HG02678 (cell line): ENCODE results near the gene ERVK3-1.
"Not testable (repeated sequence)": the region's sequence is repeated elsewhere in the genome, so short reads cannot be mapped to it uniquely, and the experiment has no call there.

Experiments used
- ATAC-seq: cut with Tn5 transposase; IDR thresholded peaks from one replicate; pipeline ENCODE4 v1.9.1; 2021; ENCODE audit warnings: mild to moderate bottlenecking, moderate library complexity; ENCODE audit not compliant: unreplicated experiment

Gene ERVK3-1

GRCh38 chr19:58304255-58304654 is 922 bp upstream of the ERVK3-1 start:
- ATAC-seq = no peak

DNA sequence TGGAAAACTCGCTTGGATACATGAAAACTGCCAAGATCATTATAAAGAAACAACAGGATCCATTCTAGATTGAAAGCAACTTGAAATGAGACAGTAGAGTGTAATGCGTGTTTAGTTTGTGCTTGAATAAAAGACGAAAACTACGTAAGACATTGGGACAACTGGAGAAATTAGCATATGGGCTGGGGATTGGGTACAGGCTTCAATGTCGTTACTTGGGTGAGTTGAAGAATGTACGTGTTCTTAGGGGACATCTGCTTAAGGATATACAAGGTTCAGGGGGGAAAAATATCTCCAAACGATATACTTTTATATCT is 471 bp upstream of the ERVK3-1 start:
- ATAC-seq = no peak

DNA sequence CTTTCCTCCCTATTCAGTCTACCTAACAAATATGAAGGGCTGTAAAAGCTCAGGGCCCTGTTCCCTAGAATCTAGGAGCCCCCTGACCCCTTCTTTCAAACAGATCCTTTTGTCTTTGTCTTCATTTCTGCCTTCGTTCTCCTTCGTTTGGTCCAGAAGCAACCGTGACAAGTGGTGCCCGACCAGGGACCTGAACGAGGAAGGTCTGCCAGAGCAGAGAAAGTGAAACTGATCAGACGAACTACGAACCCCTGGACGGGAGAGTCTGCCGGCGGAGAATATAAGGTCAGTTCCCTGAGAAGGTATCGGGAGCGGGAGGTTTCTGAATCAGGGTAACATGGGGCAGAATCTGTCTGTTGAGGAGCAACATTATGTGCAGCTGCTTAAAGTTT is 751 bp downstream of the ERVK3-1 start:
- no peak for ATAC-seq

DNA sequence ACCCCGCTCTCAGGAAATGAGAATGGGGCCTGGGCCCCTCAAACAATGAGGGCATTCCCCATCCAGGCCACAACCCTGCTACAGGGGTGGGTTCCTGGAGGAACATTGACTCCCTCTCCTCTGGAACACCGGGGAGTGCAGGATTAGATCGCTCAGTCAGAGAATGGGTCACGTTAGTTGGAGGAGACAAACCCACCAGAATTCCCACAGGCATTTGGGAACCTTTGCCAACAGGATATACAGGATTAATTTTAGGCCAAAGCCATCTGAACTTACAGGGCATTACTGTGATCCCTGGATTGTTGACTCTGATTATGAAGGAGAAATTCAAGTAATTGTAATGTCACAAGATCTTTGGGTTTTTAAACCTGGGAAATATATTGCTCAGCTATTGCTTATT is 2.6 kb downstream of the ERVK3-1 start:
- ATAC-seq = no peak

GRCh38 chr19:58310685-58311084 is 5.5 kb downstream of the ERVK3-1 start:
- not testable (repeated sequence) for ATAC-seq

DNA sequence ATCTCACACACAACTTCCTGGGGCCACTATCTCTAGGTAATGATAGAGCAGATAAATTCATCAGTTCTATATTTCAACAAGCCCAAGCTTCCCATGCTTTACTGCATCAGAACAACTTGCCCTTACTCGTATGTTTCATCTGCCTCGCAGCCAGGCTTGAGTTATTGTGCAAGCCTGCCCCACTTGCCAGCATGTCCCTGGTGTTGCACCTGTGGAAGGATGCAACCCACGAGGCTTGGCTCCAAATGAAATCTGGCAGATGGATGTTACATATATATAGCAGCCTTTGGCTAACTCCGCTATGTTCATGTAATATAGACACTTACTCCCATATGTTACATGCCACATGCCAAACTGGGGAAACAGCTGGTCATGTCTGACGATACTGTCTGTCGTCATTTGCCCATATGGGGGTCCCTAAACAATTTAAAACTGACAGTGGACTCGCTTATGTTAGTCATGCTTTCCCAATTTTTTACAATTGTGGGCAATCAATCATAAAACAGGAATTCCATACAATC is 6.2 kb downstream of the ERVK3-1 start:
- ATAC-seq = no peak

DNA sequence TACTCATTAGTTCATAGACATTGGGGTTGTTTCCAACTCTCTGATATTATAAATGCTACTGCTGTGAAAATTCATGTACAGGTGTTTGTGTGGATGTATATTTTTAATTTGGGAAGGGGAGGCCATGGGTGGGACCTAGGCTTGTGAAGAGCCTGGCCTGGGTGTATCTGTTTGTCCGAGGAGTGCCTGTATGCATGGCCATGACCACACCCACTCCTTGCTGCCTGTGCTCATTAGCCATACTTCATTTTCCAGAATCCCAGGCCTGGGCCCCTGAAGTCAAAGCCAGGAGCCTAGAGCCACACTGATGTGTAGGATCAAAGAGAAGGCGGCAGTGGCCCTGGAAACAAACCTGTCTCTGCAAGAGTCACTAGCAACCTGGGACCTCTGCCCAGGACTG is 10.4 kb downstream of the ERVK3-1 start:
- ATAC-seq = no peak

DNA sequence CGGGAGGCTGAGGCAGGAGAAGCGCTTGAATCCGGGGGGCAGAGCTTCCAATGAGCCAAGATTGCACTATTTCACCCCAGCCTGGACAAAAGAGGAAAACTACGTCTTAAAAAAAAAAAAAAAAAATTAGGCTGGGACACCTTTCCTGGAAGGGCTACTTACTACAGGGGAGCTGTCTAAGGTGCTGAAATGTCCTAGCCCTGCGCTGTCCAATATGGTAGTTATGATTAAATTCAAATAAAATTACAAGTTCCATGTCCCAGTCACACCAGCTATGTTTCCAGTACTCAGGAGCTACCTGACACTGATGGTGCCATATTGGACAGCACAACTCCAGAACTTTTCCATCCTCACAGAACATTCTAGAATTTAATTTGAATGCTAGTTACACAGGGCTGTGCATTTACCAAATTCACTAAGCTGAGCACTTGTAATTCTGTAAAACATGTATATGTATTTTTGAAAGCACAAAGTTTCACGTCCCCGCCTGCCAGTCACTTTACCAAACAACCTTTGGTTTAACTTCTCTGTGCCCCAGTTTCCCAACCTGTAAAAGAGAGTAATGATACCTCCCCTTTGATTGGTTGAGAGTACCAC is 12.4 kb downstream of the ERVK3-1 start:
- ATAC-seq = no peak

DNA sequence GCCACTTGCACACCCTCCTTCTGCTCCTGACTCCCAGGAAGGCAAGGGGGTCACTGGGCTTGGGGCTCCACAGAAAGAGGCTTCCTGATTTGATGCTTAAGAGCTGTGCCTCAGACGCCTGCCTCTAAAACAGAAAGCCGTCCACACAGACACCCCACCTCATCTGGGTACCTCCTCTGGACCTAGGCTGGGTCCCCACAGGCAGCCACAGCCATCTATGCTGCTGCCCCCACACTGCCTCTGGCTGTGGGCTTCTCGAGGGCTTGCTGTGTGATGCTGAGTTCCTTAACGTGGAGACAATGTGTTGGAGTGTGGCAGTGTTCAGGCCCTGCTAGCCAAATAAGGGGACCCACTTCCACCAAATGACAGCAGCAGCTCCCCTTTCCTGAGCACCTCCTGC is 13.1 kb downstream of the ERVK3-1 start:
- no peak for ATAC-seq

DNA sequence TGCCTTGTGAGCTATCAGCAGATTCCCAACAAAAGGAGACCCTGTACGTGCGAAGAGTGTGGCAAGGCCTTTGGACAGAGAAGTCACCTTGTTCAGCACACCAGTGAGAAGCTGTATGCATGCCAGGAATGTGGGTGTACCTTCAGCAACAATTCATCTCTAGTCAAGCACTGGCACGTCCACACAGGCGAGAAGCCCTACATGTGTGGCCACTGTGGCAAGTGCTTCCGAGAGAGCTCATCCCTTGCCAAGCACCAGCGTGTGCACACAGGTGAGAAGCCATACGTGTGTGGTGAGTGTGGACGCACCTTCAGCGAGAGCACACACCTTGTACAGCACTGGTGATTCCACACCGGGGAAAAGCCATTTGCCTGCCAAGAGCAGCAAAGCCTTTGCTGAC is 14.1 kb downstream of the ERVK3-1 start:
- ATAC-seq = no peak

GRCh38 chr19:58325311-58326022 is 20.3 kb downstream of the ERVK3-1 start:
- ATAC-seq = no peak

DNA sequence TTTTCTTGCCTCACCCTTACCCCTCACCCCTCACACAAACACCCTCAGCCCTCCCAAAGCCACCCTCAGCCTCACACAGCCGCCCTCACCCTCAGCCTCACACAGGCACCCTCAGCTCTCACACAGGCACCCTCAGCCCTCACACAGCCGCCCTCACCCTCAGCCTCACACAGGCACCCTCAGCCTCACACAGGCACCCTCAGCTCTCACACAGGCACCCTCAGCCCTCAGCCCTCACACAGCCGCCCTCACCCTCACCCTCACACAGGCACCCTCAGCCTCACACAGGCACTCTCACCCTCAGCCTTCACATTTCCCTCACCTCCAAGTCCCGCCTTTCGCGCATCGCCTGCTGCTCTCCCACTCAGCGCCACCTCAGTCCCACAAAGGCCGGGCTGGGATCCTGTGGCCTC is 21.3 kb downstream of the ERVK3-1 start:
- no peak for ATAC-seq

- peak; percentile 91 for ATAC-seq
These were observed 21.9 kb downstream of the ERVK3-1 start, which contains the start of gene ZSCAN22 for GRCh38 chr19:58326914-58327726. TSS of gene ZSCAN22 (plus strand) at chr19:58326994. CDS start at chr19:58334803, 7,809 bp downstream.

DNA sequence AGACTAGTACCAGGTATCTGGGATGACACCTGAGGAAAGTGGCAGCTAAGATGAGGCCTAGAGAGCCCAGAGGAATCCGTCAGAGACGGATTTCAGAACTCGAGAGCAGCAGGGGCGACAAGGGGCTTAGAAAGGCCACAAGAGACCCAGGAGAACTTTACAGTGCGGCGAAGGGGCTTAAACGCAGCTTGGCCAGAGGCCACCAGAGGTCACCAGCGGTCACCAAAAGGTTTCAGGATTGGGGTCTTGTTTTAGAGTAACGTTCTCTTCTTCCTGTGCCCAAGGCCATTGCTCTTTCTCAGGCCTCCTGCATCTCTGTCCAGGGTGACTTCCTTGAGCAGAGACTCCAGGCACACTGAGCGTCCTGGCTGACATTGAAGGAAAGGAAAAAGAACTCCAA is 23.8 kb downstream of the ERVK3-1 start:
- no peak for ATAC-seq

DNA sequence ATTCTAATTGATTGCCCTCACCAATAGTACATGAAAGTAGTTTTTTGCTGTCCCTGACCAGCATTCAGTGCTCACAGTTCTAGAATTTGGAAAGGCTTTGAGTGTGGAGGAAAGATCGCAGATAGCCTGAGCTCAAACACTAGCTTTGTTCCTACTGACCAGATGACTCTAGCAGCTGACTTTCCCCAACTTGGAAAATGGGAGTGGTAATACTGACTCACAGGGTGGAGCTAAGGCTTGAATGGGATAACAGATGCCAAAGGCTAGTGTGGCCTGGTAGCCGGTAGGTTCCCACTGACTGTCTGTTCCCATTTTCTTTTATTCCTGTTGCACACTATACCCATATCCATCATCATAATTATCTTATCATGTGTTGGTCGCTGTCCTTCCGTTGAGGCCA is 25.3 kb downstream of the ERVK3-1 start:
- ATAC-seq = no peak

DNA sequence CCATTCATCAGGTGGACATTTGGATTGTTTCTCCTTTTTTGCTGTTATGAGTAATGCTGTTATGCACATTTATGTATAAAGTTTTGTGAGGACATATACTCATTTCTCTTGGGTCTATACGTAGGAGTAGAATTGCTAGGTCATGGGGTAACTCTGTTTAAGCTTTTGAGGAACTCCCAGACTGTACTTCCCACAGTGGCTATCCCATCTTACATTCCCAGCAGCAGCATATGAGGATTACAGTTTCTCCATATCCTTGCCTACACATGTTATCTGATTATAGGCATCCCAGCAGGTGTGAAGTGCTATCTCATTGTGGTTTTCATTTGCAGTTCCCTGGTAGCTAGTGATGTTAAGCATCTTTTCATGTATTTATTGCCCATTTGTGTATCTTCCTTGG is 27.5 kb downstream of the ERVK3-1 start:
- ATAC-seq = no peak

DNA sequence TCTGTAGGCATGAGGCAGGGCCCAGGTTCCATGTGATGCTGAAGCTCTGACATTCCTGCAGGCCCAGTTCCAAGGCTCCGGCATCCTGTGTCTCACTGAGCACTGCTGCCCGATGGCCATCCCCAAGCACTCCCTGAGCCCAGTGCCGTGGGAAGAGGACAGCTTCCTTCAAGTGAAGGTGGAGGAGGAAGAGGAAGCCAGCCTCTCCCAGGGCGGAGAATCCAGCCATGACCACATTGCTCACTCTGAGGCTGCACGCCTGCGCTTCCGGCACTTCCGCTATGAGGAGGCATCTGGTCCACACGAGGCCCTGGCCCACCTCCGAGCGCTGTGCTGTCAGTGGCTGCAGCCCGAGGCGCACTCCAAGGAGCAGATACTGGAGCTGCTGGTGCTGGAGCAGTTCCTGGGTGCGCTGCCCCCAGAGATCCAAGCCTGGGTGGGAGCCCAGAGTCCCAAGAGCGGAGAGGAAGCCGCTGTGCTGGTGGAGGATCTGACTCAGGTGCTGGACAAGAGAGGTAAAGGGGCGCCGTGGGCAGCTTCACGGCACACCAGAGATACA is 29.6 kb downstream of the ERVK3-1 start:
- ATAC-seq = no peak

DNA sequence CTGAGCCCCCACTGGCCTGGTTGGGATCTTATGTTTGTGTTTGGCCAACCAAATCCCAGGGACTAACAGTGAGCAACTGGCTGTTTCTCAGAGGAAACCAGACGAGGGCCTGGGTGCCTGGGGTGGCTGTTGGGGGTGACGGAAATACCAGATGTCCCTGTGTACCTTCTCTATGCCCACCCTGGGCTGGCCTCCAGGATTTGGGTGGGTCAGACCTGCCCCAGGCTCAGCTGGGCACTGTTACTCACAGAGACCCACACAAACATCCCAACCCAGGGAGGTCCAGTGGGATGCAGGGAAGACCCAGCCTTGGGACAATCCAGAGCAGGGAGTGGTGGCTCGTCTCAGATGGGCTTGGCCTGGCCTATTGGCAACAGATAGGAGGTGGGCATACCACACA is 30.5 kb downstream of the ERVK3-1 start:
- no peak for ATAC-seq

DNA sequence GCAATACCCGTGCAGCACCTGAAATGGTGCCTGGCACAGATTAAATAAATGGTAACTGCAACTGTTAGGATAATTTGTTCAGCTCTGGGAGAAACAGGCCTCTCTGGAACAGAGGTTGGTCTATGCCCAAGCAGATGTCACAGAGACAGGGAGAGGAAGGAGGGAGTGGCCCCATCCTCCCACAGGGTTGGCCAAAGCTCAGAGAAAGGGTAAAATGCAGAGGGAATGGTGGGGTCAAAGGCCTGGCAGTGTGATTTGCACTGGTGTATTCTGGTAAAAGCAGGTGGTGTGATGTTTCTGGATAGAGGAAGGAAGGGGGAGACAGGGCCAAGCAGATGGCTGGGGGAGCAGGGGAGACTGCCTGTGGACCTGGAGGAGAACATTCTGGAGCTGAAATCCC is 31.0 kb downstream of the ERVK3-1 start:
- ATAC-seq = no peak

DNA sequence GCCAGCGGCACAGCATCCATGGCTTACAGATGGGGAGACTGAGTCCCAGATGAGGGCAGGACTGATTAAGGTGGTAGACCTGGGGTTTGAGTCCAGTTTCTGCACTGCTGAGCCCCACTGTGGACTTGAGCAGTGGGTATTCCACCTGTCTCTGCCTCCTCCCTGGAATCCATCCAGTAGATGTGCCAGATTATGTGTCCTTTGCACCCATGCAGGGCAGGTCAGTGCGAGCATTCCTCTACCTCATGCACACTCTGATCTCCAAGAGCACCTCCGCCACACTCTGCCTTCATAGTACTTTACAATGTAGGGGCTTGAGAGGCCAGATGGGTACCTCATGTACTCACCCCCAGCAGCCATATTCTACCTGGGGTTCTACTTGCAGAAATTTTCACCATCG is 31.6 kb downstream of the ERVK3-1 start:
- ATAC-seq = no peak

- no peak for ATAC-seq
These were observed 33.2 kb downstream of the ERVK3-1 start for GRCh38 chr19:58338336-58338735.
